GM12865 (cell line): ENCODE measurements around the gene HSPB7.
"Not testable (repeated sequence)": the region's sequence is repeated elsewhere in the genome, so short reads cannot be mapped to it uniquely, and the experiment has no call there.

Source experiments
- DNase-seq: peaks from one replicate; pipeline ENCODE4 v3.0.0; 2010; ENCODE audit warnings: low read depth
- H3K4me3 ChIP-seq: 2 replicates; pipeline ENCODE4 v1.5.1; 2011; ENCODE audit warnings: mild to moderate bottlenecking, low read depth, low read length, control low read depth
- TF ChIP-seq, protein P1 (sequence below): IDR thresholded peaks from 2 replicates; pipeline ENCODE4 v1.5.1; 2011; ENCODE audit warnings: low read length, control low read depth, low read depth, inconsistent platforms; ENCODE audit not compliant: insufficient read depth; ENCODE audit errors: missing control alignments

Gene HSPB7

DNA sequence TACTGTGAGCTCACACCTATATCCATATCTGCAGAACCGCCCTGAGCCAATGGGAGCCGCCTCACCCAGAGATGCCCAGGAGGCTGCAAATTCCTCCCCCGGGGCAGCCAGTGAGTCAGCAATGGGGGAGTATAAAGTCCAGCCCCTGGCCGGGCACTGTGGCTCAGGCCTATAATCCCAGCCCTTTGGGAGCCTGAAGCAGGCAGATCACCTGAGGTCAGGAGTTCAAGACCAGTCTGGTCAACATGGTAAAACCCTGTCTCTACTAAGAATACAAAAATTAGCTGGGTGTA, 20.7 kb upstream of the HSPB7 start:
- H3K4me3 ChIP-seq: no peak overlapping the region
- TF ChIP-seq, protein P1, sequence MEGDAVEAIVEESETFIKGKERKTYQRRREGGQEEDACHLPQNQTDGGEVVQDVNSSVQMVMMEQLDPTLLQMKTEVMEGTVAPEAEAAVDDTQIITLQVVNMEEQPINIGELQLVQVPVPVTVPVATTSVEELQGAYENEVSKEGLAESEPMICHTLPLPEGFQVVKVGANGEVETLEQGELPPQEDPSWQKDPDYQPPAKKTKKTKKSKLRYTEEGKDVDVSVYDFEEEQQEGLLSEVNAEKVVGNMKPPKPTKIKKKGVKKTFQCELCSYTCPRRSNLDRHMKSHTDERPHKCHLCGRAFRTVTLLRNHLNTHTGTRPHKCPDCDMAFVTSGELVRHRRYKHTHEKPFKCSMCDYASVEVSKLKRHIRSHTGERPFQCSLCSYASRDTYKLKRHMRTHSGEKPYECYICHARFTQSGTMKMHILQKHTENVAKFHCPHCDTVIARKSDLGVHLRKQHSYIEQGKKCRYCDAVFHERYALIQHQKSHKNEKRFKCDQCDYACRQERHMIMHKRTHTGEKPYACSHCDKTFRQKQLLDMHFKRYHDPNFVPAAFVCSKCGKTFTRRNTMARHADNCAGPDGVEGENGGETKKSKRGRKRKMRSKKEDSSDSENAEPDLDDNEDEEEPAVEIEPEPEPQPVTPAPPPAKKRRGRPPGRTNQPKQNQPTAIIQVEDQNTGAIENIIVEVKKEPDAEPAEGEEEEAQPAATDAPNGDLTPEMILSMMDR: no peak
- no peak for DNase-seq

DNA sequence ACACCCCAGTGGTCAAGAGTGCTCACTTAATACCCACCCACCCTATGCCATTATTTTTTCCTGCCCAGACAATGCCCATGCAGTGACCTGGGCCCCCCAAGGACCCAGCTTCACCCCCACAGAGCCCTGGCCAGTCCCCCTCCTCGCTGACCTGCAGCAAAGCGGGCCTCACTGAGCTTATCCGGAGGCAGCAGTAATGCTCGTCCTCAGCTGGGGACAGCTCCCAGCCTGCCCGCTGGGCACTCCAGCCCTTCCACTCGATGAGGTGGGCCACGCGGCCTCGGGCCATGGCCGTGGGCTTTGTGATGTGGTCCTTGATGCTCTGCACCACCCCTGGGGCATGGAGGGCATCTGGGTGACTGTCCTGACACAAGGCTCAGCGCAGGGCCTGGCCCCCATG, 18.6 kb upstream of the HSPB7 start:
- H3K4me3 ChIP-seq, DNase-seq: not testable (repeated sequence)

- not testable (repeated sequence) for H3K4me3 ChIP-seq, DNase-seq
Observed at GRCh38 chr1:16033103-16033632, 15.3 kb upstream of the HSPB7 start.

GRCh38 chr1:16032388-16033102, 14.7 kb upstream of the HSPB7 start:
- DNase-seq: peak; percentile 82
- H3K4me3 ChIP-seq: no peak overlapping the region
- TF ChIP-seq, protein P1: peak; percentile 91

DNA sequence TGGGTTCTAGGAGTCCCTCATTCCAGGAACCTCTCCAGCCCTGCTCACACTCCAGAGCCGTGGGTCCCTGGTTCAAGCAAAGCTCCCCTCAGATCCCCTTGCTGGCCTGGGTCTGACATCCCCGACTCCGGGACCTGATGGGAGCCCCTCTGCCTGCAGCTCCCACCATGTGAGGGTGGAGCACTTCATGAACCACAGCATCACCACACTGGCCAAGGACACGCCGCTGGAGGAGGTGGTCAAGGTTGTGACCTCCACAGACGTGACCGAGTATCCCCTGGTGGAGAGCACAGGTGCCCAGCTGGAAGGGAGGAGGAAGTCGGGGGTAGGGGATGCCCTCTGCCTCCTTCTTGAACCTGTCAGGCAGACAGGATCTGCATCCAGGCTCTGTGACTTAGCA, 13.7 kb upstream of the HSPB7 start:
- TF ChIP-seq, protein P1: no peak
- no peak for DNase-seq
- H3K4me3 ChIP-seq: no peak overlapping the region

- TF ChIP-seq, protein P1: no peak
- no peak for DNase-seq
- no peak overlapping the region for H3K4me3 ChIP-seq
Observed at GRCh38 chr1:16029288-16029687, 11.4 kb upstream of the HSPB7 start.

GRCh38 chr1:16029003-16029268, 11.1 kb upstream of the HSPB7 start:
- not testable (repeated sequence) for H3K4me3 ChIP-seq, DNase-seq

- H3K4me3 ChIP-seq: no peak overlapping the region
- DNase-seq: no peak
- TF ChIP-seq, protein P1: no peak
Observed at GRCh38 chr1:16028237-16029002, 10.6 kb upstream of the HSPB7 start.
